GM19099 (cell line): Measurements from ENCODE around the gene NAV2.

Experiments
- POLR2A ChIP-seq: IDR thresholded peaks from 3 replicates; pipeline ENCODE4 v1.6.1; 2011; ENCODE audit warnings: low read depth; ENCODE audit not compliant: insufficient read length; ENCODE audit errors: extremely low read depth

NAV2 gene

GRCh38 chr11:19976281-19976941 is 263.8 kb downstream of the NAV2 start:
- no peak for TF ChIP-seq POLR2A

- no peak for TF ChIP-seq POLR2A
Observed at GRCh38 chr11:19977941-19978340, 265.3 kb downstream of the NAV2 start.

- no peak for TF ChIP-seq POLR2A
Observed at GRCh38 chr11:19978668-19979518, 266.3 kb downstream of the NAV2 start.

GRCh38 chr11:19979519-19979845 is 266.8 kb downstream of the NAV2 start:
- TF ChIP-seq POLR2A = no peak

- TF ChIP-seq POLR2A = no peak
Observed at GRCh38 chr11:19980388-19980787, 267.8 kb downstream of the NAV2 start.

- no peak for TF ChIP-seq POLR2A
Observed at GRCh38 chr11:19980957-19981669, 268.5 kb downstream of the NAV2 start.

GRCh38 chr11:19982774-19983495 is 270.3 kb downstream of the NAV2 start:
- TF ChIP-seq POLR2A = no peak

GRCh38 chr11:19984048-19984742 is 271.6 kb downstream of the NAV2 start:
- no peak for TF ChIP-seq POLR2A

- TF ChIP-seq POLR2A = no peak
Observed at GRCh38 chr11:19985111-19985510, 272.5 kb downstream of the NAV2 start.

- no peak for TF ChIP-seq POLR2A
Observed at GRCh38 chr11:19987331-19987801, 274.7 kb downstream of the NAV2 start.

GRCh38 chr11:19988598-19988997 is 276.0 kb downstream of the NAV2 start:
- TF ChIP-seq POLR2A = no peak

- TF ChIP-seq POLR2A = no peak
Observed at GRCh38 chr11:19989191-19989590, 276.6 kb downstream of the NAV2 start.

GRCh38 chr11:19992162-19992561 is 279.5 kb downstream of the NAV2 start:
- TF ChIP-seq POLR2A = no peak

- TF ChIP-seq POLR2A = no peak
Observed at GRCh38 chr11:19992998-19993397, 280.4 kb downstream of the NAV2 start.
